Astrocyte (in vitro differentiated cells and primary cell): Measurements from ENCODE around the gene CORO7.

Source experiments
- EZH2 ChIP-seq: IDR thresholded peaks from 2 replicates; pipeline ENCODE4 v1.6.1; 2012; ENCODE audit warnings: mild to moderate bottlenecking, low read length, inconsistent platforms; ENCODE audit not compliant: insufficient read depth
- TF ChIP-seq, protein P1 (sequence below): IDR thresholded peaks from 2 replicates; pipeline ENCODE4 v1.5.1; 2011; ENCODE audit warnings: low read depth, mild to moderate bottlenecking, inconsistent platforms, low read length, moderate library complexity; ENCODE audit not compliant: insufficient read depth

DNA sequence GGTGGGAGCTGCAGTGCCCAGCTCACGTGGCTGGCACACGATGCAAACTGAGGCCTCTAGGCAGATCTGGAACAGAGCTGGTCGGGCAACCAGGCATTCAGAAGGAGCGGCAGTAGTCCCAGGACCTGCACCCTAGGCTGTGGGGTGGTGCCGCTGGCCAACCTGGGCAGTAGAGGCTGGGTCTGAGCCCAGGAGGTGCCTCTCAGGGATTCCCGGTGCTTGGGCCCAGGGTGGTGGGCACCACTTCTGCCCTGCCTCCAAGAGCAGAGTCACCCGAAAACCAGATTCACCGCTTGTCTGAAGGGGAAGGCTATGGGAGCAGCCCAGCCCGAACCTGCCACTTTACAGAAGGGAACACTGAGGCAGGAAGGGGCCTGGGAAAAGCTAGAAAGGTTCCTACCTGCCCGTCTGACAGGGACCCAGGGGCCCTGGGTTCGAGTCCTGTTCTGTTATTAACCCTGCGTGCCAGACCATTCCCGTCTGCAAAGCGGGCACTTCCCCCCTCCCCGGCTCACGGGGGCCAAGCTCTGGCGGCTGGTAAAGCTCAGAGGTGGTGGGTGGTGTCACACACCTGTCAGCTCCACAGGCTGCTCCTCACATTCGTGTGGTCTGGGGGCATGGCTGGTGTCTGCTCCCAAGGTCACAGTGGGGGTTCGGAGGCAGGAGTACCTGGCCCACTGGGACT is 83.6 kb downstream of the CORO7 start:
- no peak for TF ChIP-seq EZH2
- TF ChIP-seq, protein P1, sequence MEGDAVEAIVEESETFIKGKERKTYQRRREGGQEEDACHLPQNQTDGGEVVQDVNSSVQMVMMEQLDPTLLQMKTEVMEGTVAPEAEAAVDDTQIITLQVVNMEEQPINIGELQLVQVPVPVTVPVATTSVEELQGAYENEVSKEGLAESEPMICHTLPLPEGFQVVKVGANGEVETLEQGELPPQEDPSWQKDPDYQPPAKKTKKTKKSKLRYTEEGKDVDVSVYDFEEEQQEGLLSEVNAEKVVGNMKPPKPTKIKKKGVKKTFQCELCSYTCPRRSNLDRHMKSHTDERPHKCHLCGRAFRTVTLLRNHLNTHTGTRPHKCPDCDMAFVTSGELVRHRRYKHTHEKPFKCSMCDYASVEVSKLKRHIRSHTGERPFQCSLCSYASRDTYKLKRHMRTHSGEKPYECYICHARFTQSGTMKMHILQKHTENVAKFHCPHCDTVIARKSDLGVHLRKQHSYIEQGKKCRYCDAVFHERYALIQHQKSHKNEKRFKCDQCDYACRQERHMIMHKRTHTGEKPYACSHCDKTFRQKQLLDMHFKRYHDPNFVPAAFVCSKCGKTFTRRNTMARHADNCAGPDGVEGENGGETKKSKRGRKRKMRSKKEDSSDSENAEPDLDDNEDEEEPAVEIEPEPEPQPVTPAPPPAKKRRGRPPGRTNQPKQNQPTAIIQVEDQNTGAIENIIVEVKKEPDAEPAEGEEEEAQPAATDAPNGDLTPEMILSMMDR: no peak
